GM10266 (cell line): ENCODE data around the gene CELSR1.
"Not testable (repeated sequence)": the region's sequence is repeated elsewhere in the genome, so short reads cannot be mapped to it uniquely, and the experiment has no call there.

Source experiments
- DNase-seq: peaks from one replicate; pipeline ENCODE4 v3.0.0; 2012; ENCODE audit errors: extremely low spot score
- TF ChIP-seq, protein P1 (sequence below): IDR thresholded peaks from 2 replicates; pipeline ENCODE4 v1.5.1; 2012; ENCODE audit warnings: mild to moderate bottlenecking, low read depth; ENCODE audit not compliant: control insufficient read depth, insufficient read depth; ENCODE audit errors: missing control alignments

CELSR1 gene

DNA sequence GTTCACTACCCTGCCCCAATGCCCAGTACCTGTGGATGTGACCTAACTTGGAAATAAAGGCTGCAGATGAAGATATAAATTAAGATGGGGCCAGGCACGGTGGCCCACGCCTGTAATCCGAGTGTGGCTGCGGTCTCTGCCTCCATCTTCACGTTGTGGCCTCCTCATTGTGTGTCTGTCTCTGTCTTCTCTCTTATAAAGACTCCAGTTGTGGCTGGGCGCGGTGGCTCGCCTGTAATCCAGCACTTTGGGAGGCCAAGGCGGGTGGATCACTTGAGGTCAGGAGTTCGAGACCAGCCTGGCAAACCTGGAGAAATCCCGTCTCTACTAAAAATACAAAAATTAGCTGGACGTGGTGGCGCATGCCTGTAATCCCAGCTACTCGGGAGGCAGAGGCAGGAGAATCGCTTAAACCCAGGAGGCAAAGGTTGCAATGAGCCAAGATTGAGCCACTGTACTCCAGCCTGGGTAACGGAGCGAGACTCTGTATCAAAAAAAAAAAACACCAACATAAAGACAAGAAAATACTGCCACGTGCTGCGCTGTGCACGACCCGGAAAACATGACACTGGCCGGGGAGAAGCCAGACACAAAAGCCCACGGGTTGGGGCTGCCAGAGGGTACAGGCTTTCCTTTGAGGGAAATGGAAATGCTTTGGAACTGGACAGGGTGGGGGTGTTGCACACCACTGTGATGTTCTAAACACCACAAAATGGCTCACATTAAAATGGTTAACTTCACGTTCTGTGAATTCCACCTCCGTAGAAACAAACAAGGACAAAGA lies 18.7 kb downstream of the CELSR1 start:
- no peak for DNase-seq
- TF ChIP-seq, protein P1, sequence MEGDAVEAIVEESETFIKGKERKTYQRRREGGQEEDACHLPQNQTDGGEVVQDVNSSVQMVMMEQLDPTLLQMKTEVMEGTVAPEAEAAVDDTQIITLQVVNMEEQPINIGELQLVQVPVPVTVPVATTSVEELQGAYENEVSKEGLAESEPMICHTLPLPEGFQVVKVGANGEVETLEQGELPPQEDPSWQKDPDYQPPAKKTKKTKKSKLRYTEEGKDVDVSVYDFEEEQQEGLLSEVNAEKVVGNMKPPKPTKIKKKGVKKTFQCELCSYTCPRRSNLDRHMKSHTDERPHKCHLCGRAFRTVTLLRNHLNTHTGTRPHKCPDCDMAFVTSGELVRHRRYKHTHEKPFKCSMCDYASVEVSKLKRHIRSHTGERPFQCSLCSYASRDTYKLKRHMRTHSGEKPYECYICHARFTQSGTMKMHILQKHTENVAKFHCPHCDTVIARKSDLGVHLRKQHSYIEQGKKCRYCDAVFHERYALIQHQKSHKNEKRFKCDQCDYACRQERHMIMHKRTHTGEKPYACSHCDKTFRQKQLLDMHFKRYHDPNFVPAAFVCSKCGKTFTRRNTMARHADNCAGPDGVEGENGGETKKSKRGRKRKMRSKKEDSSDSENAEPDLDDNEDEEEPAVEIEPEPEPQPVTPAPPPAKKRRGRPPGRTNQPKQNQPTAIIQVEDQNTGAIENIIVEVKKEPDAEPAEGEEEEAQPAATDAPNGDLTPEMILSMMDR = no peak

DNA sequence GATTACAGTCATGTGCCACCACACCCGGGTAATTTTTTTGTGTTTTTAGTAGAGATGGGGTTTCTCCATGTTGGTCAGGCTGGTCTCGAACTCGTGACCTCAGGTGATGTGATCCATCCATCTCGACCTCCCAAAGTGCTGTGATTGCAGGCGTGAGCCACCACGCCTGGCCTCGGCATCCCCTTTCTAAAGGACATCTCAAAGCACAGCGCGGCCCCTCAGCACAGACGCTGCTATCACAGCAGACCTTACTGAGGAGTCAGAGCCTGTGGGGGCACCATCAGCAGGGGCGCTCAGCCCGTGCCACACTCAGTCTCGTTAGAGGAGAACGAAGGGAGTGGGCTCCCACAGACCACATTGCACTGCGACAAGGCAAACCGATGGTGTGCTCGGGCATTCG lies 19.4 kb downstream of the CELSR1 start:
- DNase-seq = no peak
- TF ChIP-seq, protein P1 = no peak

DNA sequence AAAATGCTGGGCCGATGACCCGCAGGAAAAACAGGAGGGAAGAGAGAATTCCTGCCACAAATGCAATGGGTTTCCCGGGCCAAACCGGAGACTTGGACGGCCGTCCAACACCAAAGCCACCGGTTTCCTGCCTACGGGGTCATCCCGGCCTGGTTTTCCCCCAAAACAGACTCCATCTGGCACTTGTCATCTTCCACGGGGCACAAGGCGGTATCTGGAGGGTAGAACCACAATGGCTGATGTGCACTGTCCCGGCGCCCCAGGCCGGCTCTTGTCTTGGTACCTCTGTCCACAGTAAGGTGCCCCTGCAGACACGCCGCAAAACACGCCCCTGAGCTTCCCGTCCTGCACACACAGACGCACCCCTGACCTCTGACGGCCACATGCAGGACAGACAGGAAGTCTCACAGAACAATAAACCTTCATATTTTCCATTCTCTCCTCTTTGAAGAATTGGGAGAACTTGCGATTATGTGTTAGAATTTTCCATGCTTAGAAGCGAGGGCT lies 20.1 kb downstream of the CELSR1 start:
- DNase-seq = no peak
- TF ChIP-seq, protein P1 = no peak

DNA sequence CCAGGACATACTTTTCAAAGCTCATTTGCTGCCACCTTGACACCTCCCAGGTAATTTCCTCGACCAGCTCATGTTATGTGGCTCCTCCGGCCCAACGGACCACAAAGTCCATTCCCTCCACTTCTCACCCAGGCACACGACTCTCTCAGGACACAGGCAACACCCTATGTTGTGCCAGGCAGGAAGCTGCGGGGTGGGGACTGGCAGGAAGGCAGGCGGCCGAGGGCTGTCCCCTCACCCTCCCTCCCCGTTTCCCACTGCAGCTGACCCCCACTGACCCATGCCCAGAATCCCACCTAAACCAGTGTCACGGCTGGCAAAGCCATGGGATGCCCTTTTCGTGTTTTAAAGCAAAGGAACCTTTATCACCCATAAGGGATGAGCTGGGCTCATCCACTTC lies 20.8 kb downstream of the CELSR1 start:
- TF ChIP-seq, protein P1 = no peak
- DNase-seq = no peak

DNA sequence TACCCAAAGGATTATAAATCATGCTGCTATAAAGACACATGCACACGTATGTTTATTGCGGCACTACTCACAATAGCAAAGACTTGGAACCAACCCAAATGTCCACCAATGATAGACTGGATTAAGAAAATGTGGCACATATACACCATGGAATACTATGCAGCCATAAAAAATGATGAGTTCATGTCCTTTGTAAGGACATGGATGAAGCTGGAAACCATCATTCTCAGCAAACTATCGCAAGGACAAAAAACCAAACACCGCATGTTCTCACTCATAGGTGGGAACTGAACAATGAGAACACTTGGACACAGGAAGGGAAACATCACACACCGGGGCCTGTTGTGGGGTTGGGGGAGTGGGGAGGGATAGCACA lies 21.3 kb downstream of the CELSR1 start:
- not testable (repeated sequence) for DNase-seq

DNA sequence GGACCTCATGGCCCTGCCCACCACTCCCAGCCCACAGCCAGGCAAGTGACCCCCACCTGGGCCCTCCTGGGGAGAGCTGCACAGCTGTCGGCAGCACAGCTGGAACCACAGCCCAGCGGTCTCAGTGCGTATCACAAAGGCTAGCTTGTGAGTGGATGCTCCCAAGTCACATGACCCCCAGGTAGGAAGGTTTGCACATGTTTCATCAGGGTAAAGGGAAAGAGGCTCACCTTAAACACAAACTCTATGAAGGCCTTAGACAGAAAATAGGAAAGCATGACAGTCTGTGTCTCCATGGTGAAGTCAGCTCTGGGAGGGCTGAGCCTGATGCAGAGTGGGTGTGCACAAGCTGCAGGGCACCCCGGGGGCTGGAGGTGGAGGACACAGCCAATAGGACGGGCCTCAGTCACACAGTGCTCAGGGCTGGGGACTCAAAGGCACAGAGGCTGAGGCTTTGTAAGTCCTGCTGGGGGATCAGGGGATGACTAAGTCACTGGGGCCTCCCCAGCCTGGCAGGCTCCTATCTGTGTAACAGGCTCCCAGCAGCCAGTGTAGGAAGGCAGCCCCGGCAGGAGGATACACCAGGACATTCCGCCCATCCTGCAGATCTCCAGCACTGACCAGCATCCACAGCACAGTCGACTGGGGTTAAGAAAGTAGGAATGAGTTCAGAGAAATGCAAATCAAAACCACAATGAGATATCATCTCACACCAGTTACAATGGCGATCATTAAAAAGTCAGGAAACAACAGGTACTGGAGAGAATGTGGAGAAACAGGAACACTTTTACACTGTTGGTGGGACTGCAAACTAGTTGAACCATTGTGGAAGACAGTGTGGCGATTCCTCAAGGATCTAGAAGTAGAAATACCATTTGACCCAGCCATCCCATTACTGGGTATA lies 22.0 kb downstream of the CELSR1 start:
- no peak for DNase-seq
- TF ChIP-seq, protein P1 = no peak

DNA sequence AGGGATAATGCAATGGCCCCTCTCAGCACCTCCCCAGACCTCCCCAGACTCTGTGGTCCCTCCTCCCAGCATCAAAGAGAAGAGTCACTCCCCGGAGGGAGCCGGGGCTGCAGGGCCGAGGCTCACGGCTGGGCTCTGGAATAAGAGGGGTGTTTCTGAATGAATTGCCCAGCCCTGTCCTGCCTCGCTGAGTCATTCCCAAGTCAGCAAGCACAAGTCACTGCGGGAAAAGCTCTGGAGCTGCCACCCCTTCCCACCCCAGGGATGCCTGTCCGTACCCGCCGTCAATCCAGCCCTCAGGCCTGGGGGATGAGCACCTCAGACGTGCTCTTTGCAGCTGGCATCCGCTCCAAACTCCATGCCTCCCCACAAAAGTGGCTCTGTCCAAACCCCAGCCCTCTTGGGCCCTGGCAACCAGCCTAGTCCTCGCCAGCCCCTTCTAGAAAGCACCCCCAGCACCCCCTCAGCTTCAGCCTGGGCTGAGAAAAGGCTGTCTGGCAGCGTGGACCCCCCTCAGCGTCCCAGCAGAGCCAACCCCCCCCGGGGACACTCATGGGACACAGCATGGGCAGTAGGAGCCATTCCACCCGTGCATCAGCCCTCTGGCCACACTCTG lies 22.7 kb downstream of the CELSR1 start:
- TF ChIP-seq, protein P1 = no peak
- no peak for DNase-seq
